AG04450 (cell line): ENCODE measurements around the gene ARHGEF2. TPM values are rescaled to one million over a fixed set of nuclear protein-coding genes. Genes with fewer than 3 reads are reported as not detected.

ENCODE experiments used
- CTCF ChIA-PET: fragments of 300-600, 350-600 bp; formaldehyde crosslinking; extraction: SDS; loops from one replicate; lab custom pipeline; 2022; ENCODE audit warnings: antibody characterized with exemption, inconsistent platforms; lab: Charles Lee
- POLR2A ChIA-PET: fragments of 350-600 bp; formaldehyde crosslinking; extraction: SDS; loops from one replicate; lab custom pipeline; 2021; ENCODE audit warnings: antibody characterized with exemption, inconsistent platforms; lab: Yijun Ruan, JAX
- DNase-seq: peaks from one replicate; pipeline ENCODE4 v3.0.0-alpha.2; 2011; ENCODE audit warnings: low read depth, low spot score
- H3K27ac ChIP-seq: one replicate; pipeline ENCODE4 v1.5.1; 2012; ENCODE audit warnings: low read depth, low read length, control low read depth
- H3K27me3 ChIP-seq: one replicate; pipeline ENCODE4 v1.6.0; 2012; ENCODE audit warnings: low read length; ENCODE audit not compliant: control insufficient read depth, insufficient read depth
- H3K4me3 ChIP-seq: 2 replicates; pipeline ENCODE4 v1.5.1; 2011; ENCODE audit warnings: mild to moderate bottlenecking, low read depth, low read length, control low read depth
- H3K9me3 ChIP-seq: 2 replicates; pipeline ENCODE4 v1.5.1; 2012; ENCODE audit warnings: low read length; ENCODE audit not compliant: control insufficient read depth, insufficient read depth
- CTCF ChIP-seq: IDR thresholded peaks from 2 replicates; pipeline ENCODE4 v1.5.1; 2011; ENCODE audit warnings: low read depth, low read length, control low read depth, inconsistent platforms
- polyA plus RNA-seq: library from polyadenylated mRNA; depleted of rRNA; stranded (reverse); fragments of >200 nt; gene quantifications from 2 replicates; pipeline ENCODE4 v1.2.3, GENCODE V29; 2011; rRNA removed
- small RNA-seq: library from RNA; depleted of rRNA; stranded (forward); fragments of <200 nt; gene quantifications from one replicate; pipeline ENCODE3, GENCODE V24; 2012; ENCODE audit warnings: low read depth; ENCODE audit not compliant: insufficient read length

The ARHGEF2 gene
- polyA plus RNA-seq, 1 experiment: 128 TPM

- TF ChIP-seq CTCF: no peak
- POLR2A ChIA-PET: no interaction called here
- CTCF ChIA-PET: interaction anchor here (1.2 kb wide), 1 partner anchor 85 kb away, joined by 5 read pairs; no protein-coding TSS in a partner anchor
- no peak for DNase-seq
- Histone ChIP-seq H3K27ac (no peak overlapping the region), H3K9me3 (no peaks in the 10 kb centered on the region), H3K27me3 (no peaks in the 10 kb centered on the region), H3K4me3 (no peak overlapping the region)
Observed at GRCh38 chr1:155904261-155904660, 74.1 kb downstream of the ARHGEF2 start.

GRCh38 chr1:155900161-155900560 lies 78.2 kb downstream of the ARHGEF2 start:
- H3K27ac ChIP-seq: no peak overlapping the region
- no peaks in the 10 kb centered on the region for H3K9me3 ChIP-seq
- POLR2A ChIA-PET: no interaction called here
- no peak for DNase-seq
- H3K4me3 ChIP-seq: no peak overlapping the region
- H3K27me3 ChIP-seq: no peaks in the 10 kb centered on the region
- CTCF ChIA-PET: interaction anchor here (0.7 kb wide), 1 partner anchor 171 kb away, joined by 3 read pairs; no protein-coding TSS in a partner anchor
- TF ChIP-seq CTCF: no peak

GRCh38 chr1:155899683-155900082 lies 78.7 kb downstream of the ARHGEF2 start:
- DNase-seq: no peak
- Histone ChIP-seq H3K27me3 (no peaks in the 10 kb centered on the region), H3K4me3 (no peak overlapping the region), H3K27ac (no peak overlapping the region), H3K9me3 (no peaks in the 10 kb centered on the region)
- ChIA-PET POLR2A (no interaction called here), CTCF (interaction anchor here (0.7 kb wide), 1 partner anchor 170 kb away, joined by 3 read pairs; no protein-coding TSS in a partner anchor)
- no peak for TF ChIP-seq CTCF

- H3K9me3 ChIP-seq: no peaks in the 10 kb centered on the region
- TF ChIP-seq CTCF: no peak
- H3K27me3 ChIP-seq: no peaks in the 10 kb centered on the region
- no peak overlapping the region for H3K27ac ChIP-seq
- no peak for DNase-seq
- CTCF ChIA-PET: interaction anchor here (0.6 to 1.4 kb wide), 3 partner anchors 8 to 105 kb away, joined by 3 to 5 read pairs (median 3); no protein-coding TSS in a partner anchor
- POLR2A ChIA-PET: no interaction called here
- no peak overlapping the region for H3K4me3 ChIP-seq
Observed at GRCh38 chr1:155898888-155899287, 79.5 kb downstream of the ARHGEF2 start.

GRCh38 chr1:155897746-155898145 lies 80.6 kb downstream of the ARHGEF2 start:
- no peaks in the 10 kb centered on the region for H3K9me3 ChIP-seq
- no peak overlapping the region for H3K4me3 ChIP-seq
- no peak for DNase-seq
- TF ChIP-seq CTCF: no peak
- H3K27me3 ChIP-seq: no peaks in the 10 kb centered on the region
- no peak overlapping the region for H3K27ac ChIP-seq
- ChIA-PET CTCF (interaction anchor here (0.6 to 1.4 kb wide), 4 partner anchors 10 to 681 kb away, joined by 3 to 7 read pairs (median 4); no protein-coding TSS in a partner anchor), POLR2A (interaction anchor here (0.5 to 0.7 kb wide), 2 partner anchors 104 to 171 kb away, joined by 3 to 5 read pairs; no protein-coding TSS in a partner anchor)

Small RNAs within 50 kb of the gene (small RNA-seq; reads per million reads assigned to genes)
- gene MIR6738: not detected
- gene SCARNA4: not detected
- 24.5 reads per million, percentile 81 among the genes with 10 or more reads in this experiment for gene SNORA80E

Other genes with a start within 250 kb of the ARHGEF2 start
- gene GON4L, start 121.3 kb downstream of the ARHGEF2 start, polyA plus RNA-seq: 22.3 and 24.5 TPM in 2 replicates
- gene SYT11, start 119.0 kb downstream of the ARHGEF2 start, polyA plus RNA-seq: 44.8 and 49.0 TPM in 2 replicates
- 56.4 and 65.2 TPM in 2 replicates for gene RIT1, start 67.2 kb downstream of the ARHGEF2 start, polyA plus RNA-seq
- 34.9 and 39.0 TPM in 2 replicates for gene KHDC4, start 44.1 kb downstream of the ARHGEF2 start, polyA plus RNA-seq
- not detected in 2 replicates for gene RXFP4, start 36.9 kb downstream of the ARHGEF2 start, polyA plus RNA-seq
- gene SSR2, start 42.4 kb upstream of the ARHGEF2 start, polyA plus RNA-seq: 867 and 961 TPM in 2 replicates
- 22.7 and 23.2 TPM in 2 replicates for gene UBQLN4, start 75.3 kb upstream of the ARHGEF2 start, polyA plus RNA-seq
- gene LAMTOR2, start 76.2 kb upstream of the ARHGEF2 start, polyA plus RNA-seq: 42.4 and 60.4 TPM in 2 replicates
- gene RAB25, start 82.6 kb upstream of the ARHGEF2 start, polyA plus RNA-seq: not detected in 2 replicates
- 11.8 and 14.6 TPM in 2 replicates for gene MEX3A, start 103.9 kb upstream of the ARHGEF2 start, polyA plus RNA-seq
- gene LMNA, start 136.2 kb upstream of the ARHGEF2 start, polyA plus RNA-seq: 365 and 382 TPM in 2 replicates
- 0.58 and 0.60 TPM in 2 replicates for gene SEMA4A, start 175.0 kb upstream of the ARHGEF2 start, polyA plus RNA-seq
- 24.1 TPM in 2 replicates for gene SLC25A44, start 215.6 kb upstream of the ARHGEF2 start, polyA plus RNA-seq
- 43.5 and 53.3 TPM in 2 replicates for gene PMF1, start 234.5 kb upstream of the ARHGEF2 start, polyA plus RNA-seq